Measurements from ENCODE around the gene KIAA0825. TPM values are rescaled to one million over a fixed set of nuclear protein-coding genes. Genes with fewer than 3 reads are reported as not detected.
"Not testable (repeated sequence)": the region's sequence is repeated elsewhere in the genome, so short reads cannot be mapped to it uniquely, and the experiment has no call there.

Gene KIAA0825
- total and polyA plus RNA-seq, 3 experiments from 2014 or later = 1.4 to 1.7 (median 1.5) TPM

- no peak overlapping the region for H3K4me3 Mint-ChIP-seq
- no peaks in the 10 kb centered on the region for H3K4me1 ChIP-seq (ENCODE audit: insufficient read depth, low read length)
- H3K9me3 Mint-ChIP-seq = peaks cover 0 to 1% (median 0%) of the 10 kb centered on the region in 5 donors
- ChIA-PET CTCF (no interaction called here), POLR2A (no interaction called here)
- H3K27ac Mint-ChIP-seq = no peak overlapping the region
- no peaks in the 10 kb centered on the region for H3K9me3 ChIP-seq (ENCODE audit: low read length)
- no peak overlapping the region for H3K27ac ChIP-seq (ENCODE audit: low read depth, low read length)
- no peak for DNase-seq
- no peak overlapping the region for H3K4me3 ChIP-seq (ENCODE audit: low read length)
- H3K36me3 Mint-ChIP-seq = no peaks in the 10 kb centered on the region
- peaks cover 9 to 33% of the 10 kb centered on the region in 2 donors for H3K27me3 Mint-ChIP-seq
- no peaks in the 10 kb centered on the region for H3K36me3 ChIP-seq (ENCODE audit: insufficient read depth, low read length)
- H3K27me3 ChIP-seq (ENCODE audit: insufficient read depth, low read length, poor library complexity, severe bottlenecking) = no peaks in the 10 kb centered on the region
- no peaks in the 10 kb centered on the region for H3K4me1 Mint-ChIP-seq
These were observed 493.3 kb downstream of the KIAA0825 start for GRCh38 chr5:94125107-94125506.

GRCh38 chr5:94116317-94116716 lies 502.1 kb downstream of the KIAA0825 start:
- H3K9me3 ChIP-seq (ENCODE audit: low read length); H3K27ac Mint-ChIP-seq; CTCF ChIA-PET; H3K27ac ChIP-seq (ENCODE audit: low read depth, low read length); H3K36me3 ChIP-seq (ENCODE audit: insufficient read depth, low read length); POLR2A ChIA-PET; H3K4me3 Mint-ChIP-seq; DNase-seq; H3K4me3 ChIP-seq (ENCODE audit: low read length); H3K27me3 ChIP-seq (ENCODE audit: insufficient read depth, low read length, poor library complexity, severe bottlenecking); H3K4me1 ChIP-seq (ENCODE audit: insufficient read depth, low read length): not testable (repeated sequence)
- Mint-ChIP-seq H3K36me3 (peaks cover 1 to 31% (median 6%) of the 10 kb centered on the region in 3 donors), H3K9me3 (peaks cover 5 to 22% (median 16%) of the 10 kb centered on the region in 5 donors), H3K4me1 (peaks cover 9 to 11% (median 10%) of the 10 kb centered on the region in 3 donors), H3K27me3 (peaks cover 10 to 47% of the 10 kb centered on the region in 2 donors)

GRCh38 chr5:94113087-94113486 lies 505.3 kb downstream of the KIAA0825 start:
- no peak overlapping the region for H3K4me3 ChIP-seq (ENCODE audit: low read length)
- no peak overlapping the region for H3K4me3 Mint-ChIP-seq
- no peaks in the 10 kb centered on the region for H3K9me3 ChIP-seq (ENCODE audit: low read length)
- peaks cover 0 to 24% of the 10 kb centered on the region in 2 donors for H3K27me3 Mint-ChIP-seq
- ChIA-PET CTCF (no interaction called here), POLR2A (no interaction called here)
- H3K27me3 ChIP-seq (ENCODE audit: insufficient read depth, low read length, poor library complexity, severe bottlenecking) = no peaks in the 10 kb centered on the region
- H3K4me1 ChIP-seq (ENCODE audit: insufficient read depth, low read length) = peaks cover 24% of the 10 kb centered on the region
- DNase-seq = no peak
- H3K27ac Mint-ChIP-seq = peak overlapping the region in 1 of 8 donors; percentile 64
- peaks cover 2 to 24% (median 12%) of the 10 kb centered on the region in 3 donors for H3K36me3 Mint-ChIP-seq
- H3K27ac ChIP-seq (ENCODE audit: low read depth, low read length) = no peak overlapping the region
- peaks cover 5 to 22% (median 16%) of the 10 kb centered on the region in 5 donors for H3K9me3 Mint-ChIP-seq
- no peaks in the 10 kb centered on the region for H3K36me3 ChIP-seq (ENCODE audit: insufficient read depth, low read length)
- peaks cover 31 to 42% (median 37%) of the 10 kb centered on the region in 3 donors for H3K4me1 Mint-ChIP-seq

GRCh38 chr5:94111209-94112004 lies 507.0 kb downstream of the KIAA0825 start:
- DNase-seq = peak; percentile 85 to 95 (median 90)
- Histone ChIP-seq H3K4me3 (ENCODE audit: low read length) (peak overlapping the region; percentile 87), H3K4me1 (ENCODE audit: insufficient read depth, low read length) (peaks cover 24% of the 10 kb centered on the region), H3K27ac (ENCODE audit: low read depth, low read length) (peak overlapping the region; percentile 84), H3K9me3 (ENCODE audit: low read length) (no peaks in the 10 kb centered on the region), H3K36me3 (ENCODE audit: insufficient read depth, low read length) (no peaks in the 10 kb centered on the region), H3K27me3 (ENCODE audit: insufficient read depth, low read length, poor library complexity, severe bottlenecking) (no peaks in the 10 kb centered on the region)
- H3K27ac Mint-ChIP-seq = peak overlapping the region; percentile 92 to 99 (median 96)
- peaks cover 42 to 56% (median 48%) of the 10 kb centered on the region in 3 donors for H3K4me1 Mint-ChIP-seq
- H3K4me3 Mint-ChIP-seq = peak overlapping the region; percentile 92 to 98 (median 93)
- ChIA-PET CTCF (interaction anchor here (1.2 kb wide), 1 partner anchor 11 kb away, joined by 3 read pairs; no protein-coding TSS in a partner anchor), POLR2A (interaction anchor here (0.5 kb wide), 1 partner anchor 553 kb away, joined by 4 read pairs; no protein-coding TSS in a partner anchor)
- H3K9me3 Mint-ChIP-seq = peaks cover 0 to 15% (median 9%) of the 10 kb centered on the region in 5 donors
- H3K27me3 Mint-ChIP-seq = peaks cover 0 to 16% of the 10 kb centered on the region in 2 donors
- peaks cover 7 to 22% (median 18%) of the 10 kb centered on the region in 3 donors for H3K36me3 Mint-ChIP-seq

- Histone ChIP-seq H3K4me1 (ENCODE audit: insufficient read depth, low read length) (peaks cover 6% of the 10 kb centered on the region), H3K27ac (ENCODE audit: low read depth, low read length) (no peak overlapping the region), H3K27me3 (ENCODE audit: insufficient read depth, low read length, poor library complexity, severe bottlenecking) (no peaks in the 10 kb centered on the region), H3K9me3 (ENCODE audit: low read length) (peaks cover 6% of the 10 kb centered on the region), H3K4me3 (ENCODE audit: low read length) (no peak overlapping the region), H3K36me3 (ENCODE audit: insufficient read depth, low read length) (no peaks in the 10 kb centered on the region)
- peak overlapping the region in 3 of 7 donors; percentile 1 to 63 (median 2) for H3K4me3 Mint-ChIP-seq
- ChIA-PET CTCF (no interaction called here), POLR2A (no interaction called here)
- peaks cover 5 to 19% (median 15%) of the 10 kb centered on the region in 5 donors for H3K9me3 Mint-ChIP-seq
- H3K36me3 Mint-ChIP-seq = peaks cover 21 to 48% (median 22%) of the 10 kb centered on the region in 3 donors
- peaks cover 66 to 82% (median 79%) of the 10 kb centered on the region in 3 donors for H3K4me1 Mint-ChIP-seq
- H3K27me3 Mint-ChIP-seq = no peaks in the 10 kb centered on the region
- peak overlapping the region in 4 of 8 donors; percentile 14 to 42 (median 18) for H3K27ac Mint-ChIP-seq
- no peak for DNase-seq
These were observed 514.7 kb downstream of the KIAA0825 start for GRCh38 chr5:94103514-94104245.

Other genes with a start within 250 kb of the KIAA0825 start
- gene SLF1, start 65 bp upstream of the KIAA0825 start, total RNA-seq = 10 to 100 TPM; 12.2 to 14.0 TPM
- 14.0 TPM for gene SLF1, start 65 bp upstream of the KIAA0825 start, polyA plus RNA-seq

All from CD8-positive, alpha-beta memory T cell (primary cell).